Panc1 (cell line): Measurements from ENCODE around the gene ACO1. TPM values are rescaled to one million over a fixed set of nuclear protein-coding genes. Genes with fewer than 3 reads are reported as not detected.

Experiments used
- ATAC-seq: fragments of 200-7000 bp; cut with Tn5 transposase; 2 replicates; pipeline ENCODE4 v1.9.1; 2020; ENCODE audit warnings: mild to moderate bottlenecking, moderate library complexity
- BruUV-seq: library from RNA; stranded (reverse); fragments of 400-500 nt; replicated peaks from 2 replicates; lab custom pipeline; 2021; lab: Mats Ljungman, UMichigan
- CTCF ChIA-PET: fragments of 300-600 bp; sonication (Branson Sonifier 250); formaldehyde crosslinking; loops from one replicate; lab custom pipeline; 2022; ENCODE audit warnings: antibody characterized with exemption; lab: Charles Lee
- POLR2A ChIA-PET: fragments of 300-600 bp; sonication (Branson Sonifier 250); formaldehyde crosslinking; loops from one replicate; lab custom pipeline; 2022; ENCODE audit warnings: antibody characterized with exemption; lab: Charles Lee
- DNase-seq: peaks from one replicate; pipeline ENCODE4 v3.0.0-alpha.2; 2010; ENCODE audit warnings: low read depth, low spot score
- H3K27ac ChIP-seq: 2 replicates; pipeline ENCODE4 v1.5.1; 2011; ENCODE audit warnings: mild to moderate bottlenecking, low read length, inconsistent platforms
- H3K27me3 ChIP-seq: fragments of 200-500 bp; sonication (Bioruptor generic); 2 replicates; pipeline ENCODE4 v1.6.0; 2014; ENCODE audit warnings: low read length, inconsistent platforms; ENCODE audit not compliant: control insufficient read depth, insufficient read depth
- H3K36me3 ChIP-seq: fragments of 200-500 bp; sonication (Bioruptor generic); 2 replicates; pipeline ENCODE4 v1.5.1; 2014; ENCODE audit warnings: inconsistent platforms, mild to moderate bottlenecking, low read length, moderate library complexity; ENCODE audit not compliant: control insufficient read depth, insufficient read depth
- H3K4me1 ChIP-seq: 2 replicates; pipeline ENCODE4 v1.5.1; 2011; ENCODE audit warnings: inconsistent platforms, mild to moderate bottlenecking, low read length, moderate library complexity; ENCODE audit not compliant: control insufficient read depth, insufficient read depth
- H3K4me3 ChIP-seq, 2 experiments: 2 replicates each; pipeline ENCODE4 v1.5.1; 2011 to 2012; ENCODE audit warnings: low read depth in 2 of 2, low read length in 2 of 2, mild to moderate bottlenecking in 2 of 2, inconsistent platforms in 1 of 2, moderate library complexity in 1 of 2
- H3K9me3 ChIP-seq: fragments of 200-500 bp; sonication (Bioruptor generic); 2 replicates; pipeline ENCODE4 v1.5.1; 2014; ENCODE audit warnings: low read depth, mild to moderate bottlenecking, inconsistent platforms, low read length, moderate library complexity; ENCODE audit not compliant: control insufficient read depth, insufficient read depth
- CTCF ChIP-seq: fragments of 450-650 bp; IDR thresholded peaks from 2 replicates; pipeline ENCODE4 v1.5.1; 2017; ENCODE audit warnings: mild to moderate bottlenecking
- POLR2AphosphoS5 ChIP-seq: IDR thresholded peaks from 2 replicates; pipeline ENCODE4 v1.6.1; 2012; ENCODE audit warnings: mild to moderate bottlenecking, low read depth, low read length, moderate library complexity
- REST ChIP-seq, 2 experiments: IDR thresholded peaks; 2 replicates each; pipeline ENCODE4 v1.6.1; 2011 to 2012; ENCODE audit warnings: low read depth in 2 of 2, control low read depth in 1 of 2, low read length in 1 of 2, mild to moderate bottlenecking in 1 of 2, moderate library complexity in 1 of 2; ENCODE audit not compliant: insufficient read depth in 1 of 2
- SIN3A ChIP-seq: IDR thresholded peaks from 2 replicates; pipeline ENCODE4 v1.6.1; 2012; ENCODE audit warnings: low read depth, mild to moderate bottlenecking, low read length, moderate library complexity, borderline replicate concordance; ENCODE audit not compliant: insufficient read depth
- TCF7L2 ChIP-seq: IDR thresholded peaks from 2 replicates; pipeline ENCODE4 v1.6.1; 2011; ENCODE audit warnings: mild to moderate bottlenecking, low read depth, low read length, inconsistent platforms
- in situ Hi-C: cut with HindIII; loops from 2 replicates; pipeline ENCODE4 v1.10.0; 2016; ENCODE audit warnings: low sequenced_read_pairs, low pct_unique_long_range_greater_than_20kb
- intact Hi-C: fragments of 100-400 bp; cut with micrococcal nuclease; formaldehyde crosslinking; loops from one replicate; pipeline ENCODE4 v1.10.0; 2022; ENCODE audit not compliant: unreplicated experiment
- total RNA-seq: library from RNA; stranded (reverse); gene quantifications from one replicate; pipeline ENCODE4 v1.2.1, GENCODE V29; 2021; ENCODE audit not compliant: unreplicated experiment

Gene ACO1
- total RNA-seq, 1 experiment from 2014 or later = 49.3 TPM

- no peak for ATAC-seq
- BruUV-seq = no TSS peak
- H3K36me3 ChIP-seq = peaks cover 29% of the 10 kb centered on the region
Observed at GRCh38 chr9:32486839-32487562, 102.6 kb downstream of the ACO1 start.

GRCh38 chr9:32487981-32488380, 103.5 kb downstream of the ACO1 start:
- intact Hi-C loops (loop anchor here (10.0 kb wide), 1 partner anchor 63 kb away; no protein-coding TSS in a partner anchor), in situ Hi-C loops (no loop called here)
- Histone ChIP-seq H3K27ac (no peak overlapping the region), H3K9me3 (no peaks in the 10 kb centered on the region), H3K4me1 (no peaks in the 10 kb centered on the region), H3K4me3 (no peak overlapping the region), H3K27me3 (no peaks in the 10 kb centered on the region), H3K36me3 (peaks cover 30% of the 10 kb centered on the region)
- ATAC-seq (no peak), DNase-seq (no peak)
- ChIA-PET CTCF (no interaction called here), POLR2A (no interaction called here)
- no peak for TF ChIP-seq CTCF
- TF ChIP-seq SIN3A = no peak
- TF ChIP-seq REST (IDR thresholded peaks at IDR 0.05; ENCODE audit: insufficient read depth in 1 of 2, low read depth in 2 of 2, low read length in 1 of 2) = no peak
- no peak for TF ChIP-seq POLR2AphosphoS5
- TF ChIP-seq TCF7L2 = no peak
- no TSS peak for BruUV-seq

More at GRCh38 chr9:32486839-32487562, 102.6 kb downstream of the ACO1 start:
- POLR2A ChIA-PET = no interaction called here
- TF ChIP-seq SIN3A = no peak
- TF ChIP-seq TCF7L2 = no peak
- TF ChIP-seq POLR2AphosphoS5 = no peak
- no peak for TF ChIP-seq CTCF
- TF ChIP-seq REST (IDR thresholded peaks at IDR 0.05; ENCODE audit: insufficient read depth in 1 of 2, low read depth in 2 of 2, low read length in 1 of 2) = no peak
- CTCF ChIA-PET = no interaction called here
- Histone ChIP-seq H3K27ac (no peak overlapping the region), H3K9me3 (no peaks in the 10 kb centered on the region), H3K4me3 (no peak overlapping the region), H3K27me3 (no peaks in the 10 kb centered on the region), H3K4me1 (no peaks in the 10 kb centered on the region)
- intact Hi-C loops (loop anchor here (10.0 kb wide), 1 partner anchor 62 kb away; no protein-coding TSS in a partner anchor), in situ Hi-C loops (no loop called here)
- DNase-seq = no peak
